HepG2 (cell line): ENCODE results near the gene GPR39.

Source experiments
- CBX5 ChIP-seq: sonication (generic); formaldehyde crosslinking; IDR thresholded peaks from 2 replicates; pipeline ENCODE4 v1.4.0; 2020; ENCODE audit warnings: missing genetic modification reagents, borderline replicate concordance
- EP300 ChIP-seq, 3 experiments: sonication (generic) in 1 of 3; formaldehyde crosslinking in 1 of 3; IDR thresholded peaks; 2 replicates each; pipeline versions ENCODE4 v1.5.1 to v1.6.1; 2011 to 2020; ENCODE audit warnings: low read depth in 2 of 3, low read length in 2 of 3, borderline replicate concordance in 1 of 3, improper control_type of control experiment in 1 of 3, mild to moderate bottlenecking in 1 of 3, missing genetic modification reagents in 1 of 3, moderate library complexity in 1 of 3
- MXI1 ChIP-seq: IDR thresholded peaks from 3 replicates; pipeline ENCODE4 v1.6.1; 2012; ENCODE audit warnings: low read depth, low read length, inconsistent platforms, borderline replicate concordance
- POLR2A ChIP-seq, 2 experiments: IDR thresholded peaks; 2 replicates each; pipeline ENCODE4 v1.6.1; 2011; ENCODE audit warnings: low read depth in 2 of 2, low read length in 2 of 2, mild to moderate bottlenecking in 1 of 2, moderate library complexity in 1 of 2; ENCODE audit not compliant: insufficient read depth in 1 of 2
- RARA ChIP-seq: IDR thresholded peaks from 2 replicates; pipeline ENCODE4 v1.6.1; 2016; ENCODE audit warnings: missing genetic modification reagents, missing compliant biosample characterization
- TOPORS ChIP-seq: sonication (generic); formaldehyde crosslinking; IDR thresholded peaks from 2 replicates; pipeline ENCODE4 v1.8.0; 2023; ENCODE audit warnings: mild to moderate bottlenecking, missing genetic modification reagents
- ZNF646 ChIP-seq: sonication (generic); formaldehyde crosslinking; IDR thresholded peaks from 2 replicates; pipeline ENCODE4 v1.9.0; 2021; ENCODE audit warnings: mild to moderate bottlenecking, missing genetic modification reagents
- ZNF792 ChIP-seq: IDR thresholded peaks from 2 replicates; pipeline ENCODE4 v1.6.1; 2016
- TF ChIP-seq, protein P1 (sequence below): sonication (generic); formaldehyde crosslinking; IDR thresholded peaks from 2 replicates; pipeline ENCODE4 v1.5.0; 2020; ENCODE audit warnings: mild to moderate bottlenecking, missing genetic modification reagents, moderate library complexity

DNA sequence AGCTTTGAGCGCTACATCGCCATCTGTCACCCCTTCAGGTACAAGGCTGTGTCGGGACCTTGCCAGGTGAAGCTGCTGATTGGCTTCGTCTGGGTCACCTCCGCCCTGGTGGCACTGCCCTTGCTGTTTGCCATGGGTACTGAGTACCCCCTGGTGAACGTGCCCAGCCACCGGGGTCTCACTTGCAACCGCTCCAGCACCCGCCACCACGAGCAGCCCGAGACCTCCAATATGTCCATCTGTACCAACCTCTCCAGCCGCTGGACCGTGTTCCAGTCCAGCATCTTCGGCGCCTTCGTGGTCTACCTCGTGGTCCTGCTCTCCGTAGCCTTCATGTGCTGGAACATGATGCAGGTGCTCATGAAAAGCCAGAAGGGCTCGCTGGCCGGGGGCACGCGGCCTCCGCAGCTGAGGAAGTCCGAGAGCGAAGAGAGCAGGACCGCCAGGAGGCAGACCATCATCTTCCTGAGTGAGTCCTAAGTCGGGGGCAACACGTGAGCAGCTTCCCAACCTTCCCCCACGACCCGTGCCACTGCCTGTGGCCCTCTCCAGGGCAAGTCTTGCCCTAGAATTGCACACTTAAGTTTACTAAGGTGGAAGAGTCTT lies 928 bp downstream of the GPR39 start:
- TF ChIP-seq, protein P1, sequence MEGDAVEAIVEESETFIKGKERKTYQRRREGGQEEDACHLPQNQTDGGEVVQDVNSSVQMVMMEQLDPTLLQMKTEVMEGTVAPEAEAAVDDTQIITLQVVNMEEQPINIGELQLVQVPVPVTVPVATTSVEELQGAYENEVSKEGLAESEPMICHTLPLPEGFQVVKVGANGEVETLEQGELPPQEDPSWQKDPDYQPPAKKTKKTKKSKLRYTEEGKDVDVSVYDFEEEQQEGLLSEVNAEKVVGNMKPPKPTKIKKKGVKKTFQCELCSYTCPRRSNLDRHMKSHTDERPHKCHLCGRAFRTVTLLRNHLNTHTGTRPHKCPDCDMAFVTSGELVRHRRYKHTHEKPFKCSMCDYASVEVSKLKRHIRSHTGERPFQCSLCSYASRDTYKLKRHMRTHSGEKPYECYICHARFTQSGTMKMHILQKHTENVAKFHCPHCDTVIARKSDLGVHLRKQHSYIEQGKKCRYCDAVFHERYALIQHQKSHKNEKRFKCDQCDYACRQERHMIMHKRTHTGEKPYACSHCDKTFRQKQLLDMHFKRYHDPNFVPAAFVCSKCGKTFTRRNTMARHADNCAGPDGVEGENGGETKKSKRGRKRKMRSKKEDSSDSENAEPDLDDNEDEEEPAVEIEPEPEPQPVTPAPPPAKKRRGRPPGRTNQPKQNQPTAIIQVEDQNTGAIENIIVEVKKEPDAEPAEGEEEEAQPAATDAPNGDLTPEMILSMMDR (CRISPR knock-in tag): no peak
- TF ChIP-seq ZNF646 (CRISPR knock-in tag) (no peak), RARA (CRISPR knock-in tag) (no peak), CBX5 (no peak), EP300 (IDR thresholded peaks at IDR 0.05; ENCODE audit: low read depth in 2 of 2, low read length in 2 of 2) (no peak), EP300 (CRISPR knock-in tag; IDR thresholded peaks at IDR 0.05; ENCODE audit: borderline replicate concordance) (no peak), TOPORS (CRISPR knock-in tag) (no peak), MXI1 (no peak), ZNF792 (no peak), POLR2A (IDR thresholded peaks at IDR 0.05; ENCODE audit: insufficient read depth in 1 of 2, low read depth in 2 of 2, low read length in 2 of 2) (no peak)
